GM18870 (cell line): ENCODE results near the gene PRCC.

ENCODE experiments used
- ATAC-seq: cut with Tn5 transposase; IDR thresholded peaks from one replicate; pipeline ENCODE4 v1.9.1; 2021; ENCODE audit warnings: moderate library complexity; ENCODE audit not compliant: unreplicated experiment

The PRCC gene

GRCh38 chr1:156767101-156767878 is at the start of gene PRCC:
Gene PRCC, plus strand, starts transcription at chr1:156767535. Its CDS starts 237 bp downstream, at chr1:156767772.
- ATAC-seq = peak; percentile 90

DNA sequence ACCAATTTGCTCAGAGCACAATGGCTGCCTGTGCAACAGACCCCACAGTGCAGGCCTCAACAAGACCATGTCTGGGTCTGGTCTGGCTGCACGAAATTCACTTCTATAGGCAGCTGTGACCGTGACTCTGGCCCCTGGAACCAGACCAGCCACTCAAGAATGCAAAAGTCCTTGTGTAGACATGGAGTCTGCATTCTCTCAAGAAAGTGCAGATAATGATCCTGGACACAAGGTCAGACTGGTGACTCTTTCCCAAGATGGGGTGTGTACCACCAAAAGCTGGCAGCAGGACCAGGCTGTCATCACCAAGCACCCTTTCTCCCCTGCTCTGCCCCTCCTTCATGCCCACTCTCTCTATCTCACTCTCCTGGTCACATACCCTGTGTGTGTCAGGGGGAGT is 46.2 kb upstream of the PRCC start:
- ATAC-seq = no peak

- no peak for ATAC-seq
These were observed 45.8 kb upstream of the PRCC start for GRCh38 chr1:156721535-156721934.

DNA sequence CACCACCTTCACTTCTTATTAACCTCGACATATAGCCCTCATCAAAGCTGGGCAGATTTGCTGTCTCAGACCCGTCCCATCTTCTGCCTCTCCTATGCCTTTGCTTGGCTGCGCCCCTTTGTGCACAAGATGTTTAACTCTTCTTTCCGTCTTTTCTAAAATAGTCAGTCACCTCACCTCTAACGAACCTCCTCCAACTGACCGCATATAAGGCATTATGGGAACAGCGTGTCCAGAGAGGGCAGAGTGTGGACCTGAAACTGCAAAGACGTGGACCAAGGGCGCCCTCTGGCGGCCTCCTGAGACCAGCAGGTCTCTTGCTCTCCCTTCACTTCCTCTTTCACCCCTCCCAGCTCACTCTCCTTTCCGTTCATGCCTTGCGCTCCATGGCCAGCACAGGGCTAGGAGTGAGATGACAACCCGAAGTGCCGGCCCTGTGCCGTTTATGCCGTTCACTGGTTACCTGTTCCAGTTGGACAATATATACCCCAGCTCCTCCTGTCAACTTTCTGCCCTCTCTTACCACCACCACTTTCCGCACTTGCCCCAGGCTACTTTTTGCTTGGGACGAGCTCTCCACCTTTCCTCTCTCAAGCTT is 41.6 kb upstream of the PRCC start:
- no peak for ATAC-seq

DNA sequence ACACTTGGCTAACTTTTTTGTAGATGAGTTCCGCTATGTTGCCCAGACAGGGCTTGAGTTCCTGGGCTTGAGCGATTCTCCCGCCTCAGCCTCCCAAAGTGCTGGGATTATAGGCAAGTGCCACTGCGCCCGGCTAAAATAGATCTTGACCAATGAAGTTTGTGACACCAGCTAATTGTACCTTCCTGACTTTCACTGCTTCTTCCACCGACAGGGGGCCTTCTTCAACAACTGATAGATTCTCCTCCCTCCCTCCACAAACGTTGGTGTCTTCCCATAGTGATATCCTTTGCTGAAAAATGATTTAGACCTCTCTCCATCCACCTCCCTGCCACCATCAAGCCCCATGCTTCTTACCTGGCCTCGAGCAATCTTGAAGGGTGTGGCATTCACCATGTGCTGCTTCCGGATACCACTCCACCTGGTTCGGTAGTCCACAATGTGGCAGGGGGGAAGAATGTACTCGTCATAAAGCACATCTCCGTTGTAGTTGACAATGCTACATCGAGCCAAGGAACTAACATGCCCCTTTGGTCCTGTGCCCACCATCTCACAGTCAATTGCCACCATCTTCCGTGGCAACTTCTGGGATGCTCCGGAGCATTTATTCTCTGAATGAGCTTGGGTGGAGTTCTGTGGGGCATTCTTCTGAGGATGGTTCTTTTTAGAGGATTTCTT is 40.6 kb upstream of the PRCC start:
- ATAC-seq = no peak

GRCh38 chr1:156727492-156727891 is 39.8 kb upstream of the PRCC start:
- no peak for ATAC-seq

DNA sequence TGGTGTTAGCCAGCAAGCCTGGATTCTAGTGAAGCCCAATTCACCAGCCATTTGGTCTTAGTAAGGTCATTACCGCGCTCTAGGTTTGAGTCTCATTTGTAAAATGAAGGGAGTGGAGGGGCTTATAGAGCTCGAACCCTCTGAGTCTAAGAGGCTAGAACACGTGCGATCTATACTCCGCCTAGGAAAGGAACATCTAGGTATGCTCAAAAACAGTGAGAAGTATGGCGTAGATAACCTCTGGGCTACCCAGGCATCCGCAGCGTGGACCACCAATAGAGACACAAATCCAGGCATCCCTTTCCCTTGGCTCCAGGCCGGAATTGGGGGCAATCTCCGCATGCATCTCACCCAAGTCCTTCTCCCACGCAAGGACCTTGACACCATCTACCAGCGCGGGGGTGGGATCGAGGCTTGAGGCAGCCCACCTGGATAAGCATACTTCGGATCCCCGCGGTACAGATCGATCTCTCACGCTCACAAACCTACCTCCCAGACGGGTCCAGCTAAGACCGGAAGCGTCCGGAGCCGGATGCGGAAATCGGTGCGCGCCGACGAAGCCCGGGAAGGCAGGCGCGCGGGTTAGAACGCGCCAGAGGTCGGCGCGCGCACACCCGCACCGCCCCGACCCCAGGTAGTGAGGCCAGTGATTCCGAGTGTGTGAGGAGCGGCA is 39.3 kb upstream of the PRCC start, which contains the start of gene METTL25B:
TSS of gene METTL25B (plus strand) at position 544 of the 673 bp plus-strand sequence. CDS start 636 bp downstream, outside the sequence.
- peak; percentile 30 for ATAC-seq

DNA sequence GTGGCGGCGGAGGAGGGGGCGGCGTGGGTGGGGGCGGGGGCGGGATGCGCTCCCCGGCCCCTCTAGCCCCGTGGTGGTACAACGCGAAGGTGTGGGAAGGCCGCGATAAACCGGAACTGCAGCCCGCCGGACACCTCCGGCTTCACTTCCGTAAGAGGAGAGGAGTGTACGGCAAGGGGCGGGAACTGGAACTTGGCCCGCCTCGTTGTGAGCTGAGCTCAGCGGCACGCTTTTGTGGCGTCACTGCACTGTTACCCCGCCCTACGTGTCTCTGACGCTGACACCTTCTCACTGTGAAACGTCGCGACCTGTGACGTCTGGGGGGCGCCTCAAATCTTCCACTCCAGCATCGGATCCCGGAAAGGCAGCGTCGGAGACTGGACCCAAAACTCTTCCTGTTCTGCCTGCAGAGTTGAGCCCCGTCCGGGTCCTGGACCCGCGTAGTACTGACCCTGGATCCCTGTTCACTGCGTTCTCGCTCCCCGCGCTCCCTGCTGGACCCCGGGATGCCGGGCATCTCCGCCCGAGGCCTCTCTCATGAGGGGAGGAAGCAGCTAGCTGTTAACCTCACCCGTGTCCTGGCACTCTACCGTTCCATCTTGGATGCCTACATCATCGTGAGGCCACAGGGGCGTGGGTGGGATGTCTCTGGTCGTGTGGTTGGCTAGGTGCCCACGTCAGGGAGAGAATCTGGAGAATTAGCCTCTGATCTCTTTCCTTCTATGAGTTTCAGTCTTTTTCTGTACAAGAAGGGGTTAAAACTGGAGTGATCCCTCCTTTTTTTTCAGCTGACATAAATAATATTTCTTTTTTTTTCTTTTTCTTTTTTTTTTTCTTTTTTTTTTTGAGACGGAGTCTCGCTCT is 38.5 kb upstream of the PRCC start, which contains the start of gene ISG20L2:
TSS of gene ISG20L2 (minus strand) at position 168 of the 864 bp plus-strand sequence. CDS start 1,114 bp downstream, outside the sequence.
- peak; percentile 79 for ATAC-seq

DNA sequence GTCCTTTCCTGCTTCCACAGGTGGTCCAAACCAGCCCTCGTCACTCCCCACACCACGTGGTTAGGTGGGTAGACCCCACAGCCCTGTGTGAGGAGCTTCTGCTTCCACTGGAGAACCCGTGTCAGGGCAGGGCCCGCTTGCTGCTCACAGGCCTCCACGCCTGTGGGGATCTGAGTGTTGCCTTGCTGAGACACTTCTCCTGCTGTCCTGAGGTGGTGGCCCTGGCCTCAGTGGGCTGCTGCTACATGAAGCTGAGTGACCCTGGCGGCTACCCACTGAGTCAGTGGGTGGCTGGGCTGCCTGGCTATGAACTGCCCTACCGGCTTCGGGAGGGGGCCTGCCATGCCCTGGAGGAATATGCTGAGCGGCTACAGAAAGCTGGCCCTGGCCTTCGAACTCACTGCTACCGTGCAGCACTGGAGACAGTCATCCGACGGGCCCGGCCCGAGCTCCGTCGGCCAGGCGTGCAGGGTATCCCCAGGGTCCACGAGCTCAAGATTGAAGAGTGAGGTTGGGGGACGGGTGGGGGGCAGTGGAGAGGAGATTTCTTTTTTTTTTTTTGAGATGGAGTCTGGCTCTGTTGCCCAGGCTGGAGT is 33.2 kb upstream of the PRCC start:
- no peak for ATAC-seq

- ATAC-seq = no peak
These were observed 28.9 kb upstream of the PRCC start for GRCh38 chr1:156738407-156738806.

GRCh38 chr1:156738916-156739315 is 28.4 kb upstream of the PRCC start:
- no peak for ATAC-seq

GRCh38 chr1:156740237-156740740 is 27.0 kb upstream of the PRCC start:
- peak; percentile 1 for ATAC-seq

DNA sequence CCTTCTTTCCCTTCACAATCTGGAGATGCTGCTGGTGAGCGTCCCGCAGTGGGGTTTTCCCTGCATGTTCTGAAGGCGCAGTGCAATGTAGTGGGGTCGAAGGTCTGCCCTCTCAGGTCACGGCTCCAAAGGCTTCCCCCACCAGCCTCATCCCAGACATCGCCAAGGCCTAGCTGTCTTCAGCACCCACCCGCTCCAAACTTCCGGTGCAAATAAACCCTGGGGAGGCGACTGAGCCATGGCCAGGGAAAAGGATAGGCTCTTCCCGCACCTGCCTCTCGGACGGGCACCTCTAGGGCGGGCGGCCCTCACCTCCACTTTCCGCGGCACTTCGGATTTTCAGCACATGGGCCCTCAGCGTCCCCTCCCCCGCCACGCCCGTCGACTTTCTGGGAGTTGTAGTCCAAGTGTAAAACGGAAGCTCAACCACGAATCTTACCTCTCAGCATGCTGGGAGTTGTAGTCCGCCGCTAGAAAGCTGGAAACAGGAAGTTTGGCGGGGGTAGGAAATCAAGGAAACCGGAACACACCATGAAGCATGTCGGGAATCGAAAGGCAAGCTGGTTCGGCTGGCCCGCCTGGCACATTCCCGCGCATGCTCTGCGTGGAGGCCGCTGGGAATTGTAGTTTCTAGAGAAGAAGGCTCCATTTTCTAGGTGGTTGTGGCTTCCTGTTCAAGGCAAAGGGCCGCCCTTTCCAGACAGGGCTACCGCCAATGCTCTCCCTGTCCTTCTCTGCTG is 26.4 kb upstream of the PRCC start, which contains the start of gene MRPL24:
TSS of gene MRPL24 (minus strand) at position 348 of the 740 bp plus-strand sequence. CDS start 2,384 bp downstream, outside the sequence.
- ATAC-seq = peak; percentile 86

GRCh38 chr1:156741481-156741983 is 25.8 kb upstream of the PRCC start:
- no peak for ATAC-seq

GRCh38 chr1:156742017-156742416 is 25.3 kb upstream of the PRCC start:
- ATAC-seq = no peak

DNA sequence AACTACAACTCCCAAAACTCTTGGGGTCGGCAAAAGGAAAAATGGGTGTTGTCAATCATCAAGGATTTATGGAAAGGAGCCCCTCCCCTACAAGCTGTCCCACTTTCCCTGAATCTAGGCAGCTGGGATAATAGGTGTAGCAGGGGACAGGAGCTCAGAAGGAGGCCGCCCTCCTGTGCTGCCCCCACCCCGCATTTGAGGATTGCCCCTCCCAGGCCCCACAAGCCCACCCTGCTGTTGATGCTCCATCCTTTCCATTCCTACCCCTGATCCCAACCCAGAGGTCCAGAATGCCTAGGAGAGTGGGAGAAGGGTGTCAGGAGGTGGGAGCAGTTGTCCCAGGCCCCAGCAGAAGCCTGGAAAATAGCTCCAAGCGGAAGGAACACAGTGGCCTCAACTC is 24.5 kb upstream of the PRCC start:
- ATAC-seq = no peak

DNA sequence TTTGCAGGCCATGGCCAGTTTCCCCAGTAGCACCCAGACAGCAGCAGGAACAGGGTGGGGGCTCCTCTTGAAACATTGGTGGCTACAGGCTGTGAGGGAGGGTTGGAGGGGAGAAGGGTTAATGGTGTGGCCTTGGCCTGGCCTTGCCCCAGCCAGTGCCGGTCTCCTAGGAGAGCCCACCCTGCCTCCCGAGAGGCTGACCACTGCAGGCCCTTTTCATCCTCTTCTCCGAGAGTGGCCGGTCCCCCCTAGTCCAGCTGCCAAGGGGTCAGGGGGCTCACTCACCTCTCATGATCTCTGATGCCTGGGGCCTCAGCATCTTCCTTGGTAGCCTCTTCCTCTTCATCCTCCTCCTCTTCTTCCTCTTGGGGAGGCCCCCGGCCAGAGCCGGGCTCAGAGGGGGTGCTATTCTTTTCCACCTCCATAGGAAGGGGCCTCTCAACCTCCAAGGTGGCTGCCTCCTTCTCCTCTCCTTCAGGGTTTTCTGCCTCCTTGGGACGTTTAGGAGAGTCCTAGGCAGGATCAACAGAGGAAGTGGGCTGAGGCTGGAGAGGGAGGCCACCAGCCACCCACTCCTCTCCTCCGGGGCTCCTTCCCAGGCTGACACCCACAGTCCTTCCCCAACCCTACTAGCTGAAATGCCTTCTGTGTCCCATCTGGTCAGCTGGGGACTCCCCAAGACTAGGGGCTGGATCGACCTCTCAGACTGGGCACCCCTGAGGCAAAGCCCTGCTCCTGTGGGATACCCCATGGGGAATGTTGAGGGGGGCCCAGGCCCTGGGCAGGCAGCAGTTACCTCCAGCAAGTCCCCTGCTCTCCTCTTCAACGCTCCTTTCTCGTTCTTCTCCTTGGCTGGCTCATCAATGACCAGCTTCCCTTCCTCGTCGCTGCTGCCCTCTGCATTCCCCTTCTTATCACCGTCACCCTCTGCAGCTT is 23.7 kb upstream of the PRCC start:
- no peak for ATAC-seq
